ENCODE measurements around the gene SF3B3. TPM values are rescaled to one million over a fixed set of nuclear protein-coding genes. Genes with fewer than 3 reads are reported as not detected.

Gene SF3B3
- total RNA-seq, 4 donors from 2014 or later: 48.5 to 119 (median 94.9) TPM

GRCh38 chr16:70589998-70590471 lies 66.4 kb downstream of the SF3B3 start:
- H3K4me3 ChIP-seq: no peak overlapping the region
- no peaks in the 10 kb centered on the region for H3K27me3 ChIP-seq
- H3K27ac ChIP-seq: peak overlapping the region; percentile 45 to 63 (median 61)
- H3K9me3 ChIP-seq: no peaks in the 10 kb centered on the region
- H3K36me3 ChIP-seq: no peaks in the 10 kb centered on the region
- peak in 2 of 3 donors; percentile 19 to 58 for DNase-seq
- H3K4me1 ChIP-seq: peaks cover 0 to 21% (median 3%) of the 10 kb centered on the region in 4 donors
- TF ChIP-seq POLR2A (IDR thresholded peaks at IDR 0.05) (no peak), CTCF (IDR thresholded peaks at IDR 0.05) (no peak)

GRCh38 chr16:70590722-70591415 lies 67.3 kb downstream of the SF3B3 start:
- Histone ChIP-seq H3K4me3 (no peak overlapping the region), H3K27ac (peak overlapping the region; percentile 45 to 63 (median 61)), H3K27me3 (no peaks in the 10 kb centered on the region), H3K36me3 (no peaks in the 10 kb centered on the region), H3K4me1 (peaks cover 0 to 21% (median 3%) of the 10 kb centered on the region in 4 donors), H3K9me3 (no peaks in the 10 kb centered on the region)
- no peak for DNase-seq
- TF ChIP-seq CTCF (IDR thresholded peaks at IDR 0.05) (no peak), POLR2A (IDR thresholded peaks at IDR 0.05) (no peak)

GRCh38 chr16:70591615-70592014 lies 68.0 kb downstream of the SF3B3 start:
- Histone ChIP-seq H3K4me1 (peaks cover 0 to 21% (median 3%) of the 10 kb centered on the region in 4 donors), H3K36me3 (no peaks in the 10 kb centered on the region), H3K4me3 (no peak overlapping the region), H3K27me3 (no peaks in the 10 kb centered on the region), H3K27ac (peak overlapping the region; percentile 59 to 63 (median 62)), H3K9me3 (no peaks in the 10 kb centered on the region)
- DNase-seq: peak in 1 of 3 donors; percentile 53
- TF ChIP-seq POLR2A (IDR thresholded peaks at IDR 0.05) (no peak), CTCF (IDR thresholded peaks at IDR 0.05) (no peak)

GRCh38 chr16:70592106-70592571 lies 68.5 kb downstream of the SF3B3 start:
- H3K4me1 ChIP-seq: peaks cover 0 to 21% (median 3%) of the 10 kb centered on the region in 4 donors
- no peaks in the 10 kb centered on the region for H3K9me3 ChIP-seq
- peak overlapping the region; percentile 59 to 63 (median 62) for H3K27ac ChIP-seq
- DNase-seq: no peak
- no peaks in the 10 kb centered on the region for H3K27me3 ChIP-seq
- no peak overlapping the region for H3K4me3 ChIP-seq
- TF ChIP-seq CTCF (IDR thresholded peaks at IDR 0.05): no peak
- no peak for TF ChIP-seq POLR2A (IDR thresholded peaks at IDR 0.05)
- no peaks in the 10 kb centered on the region for H3K36me3 ChIP-seq

- no peak for DNase-seq
- H3K36me3 ChIP-seq: no peaks in the 10 kb centered on the region
Measured at GRCh38 chr16:70593544-70593943, 69.9 kb downstream of the SF3B3 start.

More at GRCh38 chr16:70593544-70593943, 69.9 kb downstream of the SF3B3 start:
- no peaks in the 10 kb centered on the region for H3K9me3 ChIP-seq
- no peak overlapping the region for H3K27ac ChIP-seq
- peaks cover 0 to 21% (median 3%) of the 10 kb centered on the region in 4 donors for H3K4me1 ChIP-seq
- no peaks in the 10 kb centered on the region for H3K27me3 ChIP-seq
- H3K4me3 ChIP-seq: no peak overlapping the region
- TF ChIP-seq CTCF (IDR thresholded peaks at IDR 0.05) (no peak), POLR2A (IDR thresholded peaks at IDR 0.05) (no peak)
